IMR-90 (cell line): ENCODE measurements around the gene PRR13. TPM values are rescaled to one million over a fixed set of nuclear protein-coding genes. Genes with fewer than 3 reads are reported as not detected.

Source experiments
- ATAC-seq: fragments of 200-7000 bp; cut with Tn5 transposase; 2 replicates; pipeline ENCODE4 v1.9.1; 2020; ENCODE audit warnings: low read depth, mild to moderate bottlenecking, moderate library complexity
- BruUV-seq: library from RNA; stranded (reverse); fragments of 400-500 nt; replicated peaks from 2 replicates; lab custom pipeline; 2021; lab: Mats Ljungman, UMichigan
- CTCF ChIA-PET: fragments of 300-600 bp; formaldehyde crosslinking; extraction: SDS; loops from one replicate; lab custom pipeline; 2021; ENCODE audit warnings: antibody characterized with exemption; lab: Yijun Ruan, JAX
- POLR2A ChIA-PET: fragments of 300-600 bp; sonication (Branson Sonifier 250); formaldehyde crosslinking; loops from one replicate; lab custom pipeline; 2022; ENCODE audit warnings: antibody characterized with exemption; ENCODE audit not compliant: unreplicated experiment; lab: Charles Lee
- DNase-seq: peaks from one replicate; pipeline ENCODE4 v3.0.0; 2013
- H2AFZ ChIP-seq: replicated peaks from 2 replicates; pipeline ENCODE3; 2013; ENCODE audit warnings: low read length, mild to moderate bottlenecking; ENCODE audit not compliant: poor library complexity
- H2AK5ac ChIP-seq: 2 replicates; pipeline ENCODE4 v1.6.1; 2013; ENCODE audit warnings: low read depth, low read length, inconsistent platforms
- H2AK9ac ChIP-seq: replicated peaks from 2 replicates; pipeline ENCODE3; 2013; ENCODE audit warnings: mild to moderate bottlenecking, low read depth, low read length, moderate library complexity; ENCODE audit not compliant: poor library complexity
- H2BK120ac ChIP-seq: 2 replicates; pipeline ENCODE4 v1.6.1; 2013; ENCODE audit warnings: low read depth, low read length, inconsistent platforms
- H2BK15ac ChIP-seq: 3 replicates; pipeline ENCODE4 v1.6.1; 2013; ENCODE audit warnings: low read depth, low read length, inconsistent platforms
- H2BK20ac ChIP-seq: 2 replicates; pipeline ENCODE4 v1.6.1; 2013; ENCODE audit warnings: low read depth, mild to moderate bottlenecking, inconsistent platforms, low read length, moderate library complexity
- H2BK5ac ChIP-seq: 2 replicates; pipeline ENCODE4 v1.6.1; 2013; ENCODE audit warnings: mild to moderate bottlenecking, low read depth, low read length, inconsistent platforms; ENCODE audit not compliant: poor library complexity, severe bottlenecking
- H3K14ac ChIP-seq: replicated peaks from 2 replicates; pipeline ENCODE4 v1.6.1; 2013; ENCODE audit warnings: low read depth, low read length, inconsistent platforms
- H3K18ac ChIP-seq: 2 replicates; pipeline ENCODE4 v1.6.1; 2013; ENCODE audit warnings: low read depth, low read length, control low read depth
- H3K23ac ChIP-seq: 2 replicates; pipeline ENCODE4 v1.6.1; 2013; ENCODE audit warnings: low read depth, low read length, inconsistent platforms
- H3K27ac ChIP-seq: 2 replicates; pipeline ENCODE4 v1.5.1; 2013; ENCODE audit warnings: mild to moderate bottlenecking, control low read depth, low read length; ENCODE audit not compliant: insufficient read depth
- H3K27me3 ChIP-seq: 2 replicates; pipeline ENCODE4 v1.6.1; 2013; ENCODE audit warnings: low read length; ENCODE audit not compliant: control insufficient read depth, insufficient read depth
- H3K36me3 ChIP-seq: 2 replicates; pipeline ENCODE4 v1.6.1; 2013; ENCODE audit warnings: low read length, mixed read lengths; ENCODE audit not compliant: control insufficient read depth, insufficient read depth
- H3K4ac ChIP-seq: 2 replicates; pipeline ENCODE4 v1.6.1; 2013; ENCODE audit warnings: low read depth, low read length, inconsistent platforms
- H3K4me1 ChIP-seq: 2 replicates; pipeline ENCODE4 v1.6.1; 2013; ENCODE audit warnings: low read length, mixed read lengths; ENCODE audit not compliant: control insufficient read depth, insufficient read depth
- H3K4me2 ChIP-seq: 2 replicates; pipeline ENCODE4 v1.6.1; 2013; ENCODE audit warnings: low read depth, mild to moderate bottlenecking, control low read depth, low read length, moderate library complexity
- H3K4me3 ChIP-seq: 2 replicates; pipeline ENCODE4 v1.5.1; 2013; ENCODE audit warnings: low read depth, mild to moderate bottlenecking, control low read depth, low read length, moderate library complexity; ENCODE audit not compliant: insufficient read depth
- H3K56ac ChIP-seq: 2 replicates; pipeline ENCODE4 v1.6.1; 2013; ENCODE audit warnings: low read length, inconsistent platforms; ENCODE audit not compliant: insufficient read depth; ENCODE audit errors: extremely low read depth
- H3K79me1 ChIP-seq, 2 experiments: 2 replicates each; pipeline ENCODE4 v1.6.1; 2013; ENCODE audit warnings: low read length in 2 of 2, inconsistent platforms in 1 of 2, low read depth in 1 of 2
- H3K9ac ChIP-seq: 2 replicates; pipeline ENCODE4 v1.6.1; 2013; ENCODE audit warnings: low read depth, low read length, control low read depth
- H3K9me1 ChIP-seq: 2 replicates; pipeline ENCODE4 v1.6.1; 2013; ENCODE audit warnings: low read length, inconsistent platforms; ENCODE audit not compliant: insufficient read depth
- H3K9me3 ChIP-seq: 2 replicates; pipeline ENCODE4 v1.6.1; 2013; ENCODE audit warnings: low read length; ENCODE audit not compliant: control insufficient read depth, insufficient read depth
- H4K20me1 ChIP-seq: 2 replicates; pipeline ENCODE4 v1.6.1; 2013; ENCODE audit warnings: low read length, inconsistent platforms; ENCODE audit not compliant: insufficient read depth
- H4K5ac ChIP-seq: 2 replicates; pipeline ENCODE4 v1.6.1; 2013; ENCODE audit warnings: mild to moderate bottlenecking, low read depth, low read length, control low read depth
- H4K8ac ChIP-seq, 2 experiments: 2 replicates each; pipeline ENCODE4 v1.6.1; 2013; ENCODE audit warnings: low read depth in 2 of 2, low read length in 2 of 2, control low read depth in 1 of 2, inconsistent platforms in 1 of 2
- H4K91ac ChIP-seq: 2 replicates; pipeline ENCODE4 v1.6.1; 2013; ENCODE audit warnings: low read depth, low read length, inconsistent platforms; ENCODE audit not compliant: insufficient read depth
- POLR2A ChIP-seq: IDR thresholded peaks from 2 replicates; pipeline ENCODE4 v1.6.1; 2012; ENCODE audit warnings: mild to moderate bottlenecking, low read depth, low read length
- RAD21 ChIP-seq: IDR thresholded peaks from 2 replicates; pipeline ENCODE4 v1.6.1; 2012; ENCODE audit warnings: low read length, improper control_type of control experiment
- WGBS, 2 experiments: methylation state at CpG; one replicate each; pipeline versions ENCODE4 v1.1.5 to v1.1.7; 2013; ENCODE audit warnings: missing lambda C conversion rate in 2 of 2; ENCODE audit not compliant: insufficient read length in 1 of 2; ENCODE audit errors: extremely low coverage in 2 of 2; 5-methylcytosine and 5-hydroxymethylcytosine counted together
- dilution Hi-C: fragments of 300-500 bp; cut with HindIII; formaldehyde crosslinking; loops from one replicate; pipeline ENCODE4 v1.14.3; 2018; ENCODE audit warnings: low sequenced_read_pairs; ENCODE audit not compliant: unreplicated experiment
- in situ Hi-C: fragments of 300-500 bp; cut with MboI; formaldehyde crosslinking; loops from 3 replicates; pipeline ENCODE4 v1.14.3; 2019; ENCODE audit warnings: low sequenced_read_pairs, inconsistent platforms, mixed read lengths
- intact Hi-C: fragments of 100-400 bp; cut with micrococcal nuclease; formaldehyde crosslinking; loops from 2 replicates; pipeline ENCODE4 v1.10.0; 2022
- polyA plus RNA-seq, 3 experiments: library from polyadenylated mRNA; depleted of rRNA; stranded (reverse); fragments of >200 nt; gene quantifications; 2 replicates each; pipeline ENCODE4 v1.2.3, GENCODE V29; 2012; ENCODE audit warnings: low replicate concordance in 1 of 3
- total RNA-seq: library from RNA; depleted of rRNA; stranded (reverse); fragments of >200 nt; gene quantifications from 2 replicates; pipeline ENCODE4 v1.2.3, GENCODE V29; 2012

PRR13 gene
- total and polyA plus RNA-seq, 2 of the 4 experiments (the other 2 are of a cell fraction): 25.5 to 114 TPM

GRCh38 chr12:53480491-53481442 is 39.2 kb downstream of the PRR13 start:
- Histone ChIP-seq H4K8ac (no peak overlapping the region), H3K27ac (peak overlapping the region; percentile 29; the same call in 1 of the 2 replicates), H3K4me1 (peaks cover 17% of the 10 kb centered on the region), H3K27me3 (no peaks in the 10 kb centered on the region), H2BK5ac (no peak overlapping the region), H3K56ac (no peak overlapping the region), H2AK9ac (no peak overlapping the region), H4K91ac (no peak overlapping the region), H2BK120ac (no peak overlapping the region), H3K36me3 (peaks cover 79% of the 10 kb centered on the region), H3K23ac (no peak overlapping the region), H3K9ac (no peak overlapping the region), H2AK5ac (no peak overlapping the region; the same call in 1 of the 2 replicates), H3K79me1 (peaks cover 32 to 87% of the 10 kb centered on the region in 2 experiments), H4K5ac (no peak overlapping the region), H3K14ac (no peak overlapping the region; the same call in 1 of the 2 replicates), H2BK20ac (no peak overlapping the region), H4K20me1 (peaks cover 87% of the 10 kb centered on the region), H3K9me1 (peaks cover 8% of the 10 kb centered on the region; the same call in 1 of the 2 replicates), H3K9me3 (no peaks in the 10 kb centered on the region), H2BK15ac (no peak overlapping the region), H3K18ac (no peak overlapping the region), H3K4ac (no peak overlapping the region), H2AFZ (no peak overlapping the region), H3K4me3 (no peak overlapping the region), H3K4me2 (no peak overlapping the region)
- ATAC-seq: no peak
- intact Hi-C loops: no loop called here
- POLR2A ChIA-PET: no interaction called here
- dilution Hi-C loops: no loop called here
- CTCF ChIA-PET: interaction anchor here (0.7 to 1.7 kb wide), 3 partner anchors 11 to 159 kb away, joined by 3 to 14 read pairs (median 3); no protein-coding TSS in a partner anchor
- BruUV-seq: no TSS peak
- no peak for DNase-seq
- in situ Hi-C loops: no loop called here
- TF ChIP-seq POLR2A: 0 out of 2 replicates have a peak, but pooled peaks have one; percentile 1
- no peak for TF ChIP-seq RAD21
- no CpG with 5 or more reads among the region's 12 CpGs for WGBS, 2 experiments
